Ovary (tissue), 3 donors: ENCODE results near the gene SORCS2.

Experiments
- CTCF ChIP-seq, 3 donors: fragments of 450-650 bp in 2 of 3; fragments of 200-600 bp in 1 of 3; IDR thresholded peaks; one replicate each; pipeline versions ENCODE4 v1.5.1 to v1.8.0; 2016 to 2022; ENCODE audit warnings: antibody characterized with exemption in 3 of 3, mild to moderate bottlenecking in 1 of 3
- POLR2A ChIP-seq: fragments of 450-650 bp; IDR thresholded peaks from one replicate; pipeline ENCODE4 v1.6.1; 2017; ENCODE audit warnings: antibody characterized with exemption, mild to moderate bottlenecking, moderate library complexity
- donor health status: DM: no; HTN: no; CAD: no.

- TF ChIP-seq CTCF (IDR thresholded peaks at IDR 0.05) (no peak), POLR2A (no peak)
Observed at GRCh38 chr4:7354927-7355326, 162.6 kb downstream of the SORCS2 start.
